Measurements from ENCODE around the gene PROZ.

DNA sequence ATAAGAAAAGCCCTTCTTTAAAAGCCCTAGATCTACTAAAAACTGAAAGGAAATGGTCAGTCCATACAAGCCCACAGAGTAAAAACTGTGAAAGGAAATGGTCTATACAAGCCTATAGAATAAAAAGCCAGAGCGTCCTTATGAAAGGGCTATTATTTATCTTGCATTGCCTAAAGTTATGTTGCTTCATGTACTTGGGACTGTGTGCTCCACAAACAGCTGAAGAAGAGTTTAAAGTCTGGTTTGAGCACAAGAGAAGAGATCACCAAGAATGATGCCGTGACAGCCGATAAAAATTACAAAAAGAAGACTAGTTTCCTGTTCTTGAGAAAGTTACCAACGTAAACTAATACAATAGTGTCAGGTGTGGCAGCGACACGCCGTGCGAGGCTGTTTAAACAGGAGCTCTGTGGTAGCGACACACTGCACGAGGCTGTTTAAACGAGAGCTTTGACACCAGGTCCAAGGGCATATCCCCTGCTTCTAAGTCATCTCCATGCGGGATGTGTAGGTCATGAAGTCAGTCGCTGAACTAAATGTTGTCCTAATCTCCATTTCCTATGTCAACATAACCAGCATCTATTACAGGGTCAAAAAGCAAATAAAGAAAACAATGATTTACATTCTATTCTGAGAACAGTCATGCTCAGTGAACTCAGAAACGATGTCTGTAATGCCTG is 25.1 kb downstream of the PROZ start:
- no peak for TF ChIP-seq FOSB (CRISPR knock-in tag; IDR thresholded peaks at IDR 0.05)
- TF ChIP-seq RAD21 (conservative IDR thresholded peaks at IDR 0.05 in 1 of 2, IDR thresholded peaks at IDR 0.05 in 1 of 2) = no peak
- TF ChIP-seq POLR2A (IDR thresholded peaks at IDR 0.05; ENCODE audit: low read length) = no peak
- TF ChIP-seq, protein P1, sequence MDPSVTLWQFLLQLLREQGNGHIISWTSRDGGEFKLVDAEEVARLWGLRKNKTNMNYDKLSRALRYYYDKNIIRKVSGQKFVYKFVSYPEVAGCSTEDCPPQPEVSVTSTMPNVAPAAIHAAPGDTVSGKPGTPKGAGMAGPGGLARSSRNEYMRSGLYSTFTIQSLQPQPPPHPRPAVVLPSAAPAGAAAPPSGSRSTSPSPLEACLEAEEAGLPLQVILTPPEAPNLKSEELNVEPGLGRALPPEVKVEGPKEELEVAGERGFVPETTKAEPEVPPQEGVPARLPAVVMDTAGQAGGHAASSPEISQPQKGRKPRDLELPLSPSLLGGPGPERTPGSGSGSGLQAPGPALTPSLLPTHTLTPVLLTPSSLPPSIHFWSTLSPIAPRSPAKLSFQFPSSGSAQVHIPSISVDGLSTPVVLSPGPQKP (IDR thresholded peaks at IDR 0.05; ENCODE audit: low read depth, low read length) = no peak
- TF ChIP-seq NFE2L2 (conservative IDR thresholded peaks at IDR 0.05; ENCODE audit: low read length) = no peak
- TF ChIP-seq, protein P2, sequence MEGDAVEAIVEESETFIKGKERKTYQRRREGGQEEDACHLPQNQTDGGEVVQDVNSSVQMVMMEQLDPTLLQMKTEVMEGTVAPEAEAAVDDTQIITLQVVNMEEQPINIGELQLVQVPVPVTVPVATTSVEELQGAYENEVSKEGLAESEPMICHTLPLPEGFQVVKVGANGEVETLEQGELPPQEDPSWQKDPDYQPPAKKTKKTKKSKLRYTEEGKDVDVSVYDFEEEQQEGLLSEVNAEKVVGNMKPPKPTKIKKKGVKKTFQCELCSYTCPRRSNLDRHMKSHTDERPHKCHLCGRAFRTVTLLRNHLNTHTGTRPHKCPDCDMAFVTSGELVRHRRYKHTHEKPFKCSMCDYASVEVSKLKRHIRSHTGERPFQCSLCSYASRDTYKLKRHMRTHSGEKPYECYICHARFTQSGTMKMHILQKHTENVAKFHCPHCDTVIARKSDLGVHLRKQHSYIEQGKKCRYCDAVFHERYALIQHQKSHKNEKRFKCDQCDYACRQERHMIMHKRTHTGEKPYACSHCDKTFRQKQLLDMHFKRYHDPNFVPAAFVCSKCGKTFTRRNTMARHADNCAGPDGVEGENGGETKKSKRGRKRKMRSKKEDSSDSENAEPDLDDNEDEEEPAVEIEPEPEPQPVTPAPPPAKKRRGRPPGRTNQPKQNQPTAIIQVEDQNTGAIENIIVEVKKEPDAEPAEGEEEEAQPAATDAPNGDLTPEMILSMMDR (IDR thresholded peaks at IDR 0.05) = no peak
